Suprapubic skin (tissue), 4 donors: Measurements from ENCODE around the gene JMJD1C. TPM values are rescaled to one million over a fixed set of nuclear protein-coding genes. Genes with fewer than 3 reads are reported as not detected.

Source experiments
- DNase-seq, 2 donors: peaks; one replicate each; pipeline ENCODE4 v3.0.0-alpha.2; 2019; ENCODE audit warnings: low spot score in 2 of 2
- H3K27ac ChIP-seq: fragments of 200-600 bp; sonication (generic); one replicate; pipeline ENCODE4 v1.5.1; 2019
- H3K27me3 ChIP-seq: fragments of 200-600 bp; sonication (generic); one replicate; pipeline ENCODE4 v1.5.1; 2019
- H3K36me3 ChIP-seq: fragments of 200-600 bp; sonication (generic); one replicate; pipeline ENCODE4 v1.5.1; 2019
- H3K4me1 ChIP-seq: fragments of 200-600 bp; sonication (generic); one replicate; pipeline ENCODE4 v1.5.1; 2019
- H3K4me3 ChIP-seq: fragments of 200-600 bp; sonication (generic); one replicate; pipeline ENCODE4 v1.5.1; 2019; ENCODE audit warnings: mild to moderate bottlenecking
- H3K9me3 ChIP-seq: fragments of 200-600 bp; sonication (generic); one replicate; pipeline ENCODE4 v1.5.1; 2019
- CTCF ChIP-seq, 2 donors: fragments of 200-600 bp in 1 of 2; fragments of 450-650 bp in 1 of 2; sonication (generic) in 1 of 2; IDR thresholded peaks; one replicate each; pipeline ENCODE4 v1.5.1; 2016 to 2019; ENCODE audit warnings: antibody characterized with exemption in 2 of 2, mild to moderate bottlenecking in 1 of 2, moderate library complexity in 1 of 2
- EP300 ChIP-seq: sonication (generic); formaldehyde crosslinking; IDR thresholded peaks from one replicate; pipeline ENCODE4 v1.6.1; 2017; ENCODE audit warnings: antibody characterized with exemption
- POLR2A ChIP-seq, 2 donors: fragments of 450-650 bp; IDR thresholded peaks; one replicate each; pipeline ENCODE4 v1.6.1; 2017; ENCODE audit warnings: antibody characterized with exemption in 2 of 2, mild to moderate bottlenecking in 2 of 2, moderate library complexity in 2 of 2
- POLR2AphosphoS5 ChIP-seq, 3 donors: sonication (generic); formaldehyde crosslinking; IDR thresholded peaks; one replicate each; pipeline ENCODE4 v1.6.1; 2017; ENCODE audit warnings: antibody characterized with exemption in 3 of 3
- WGBS: methylation state at CpG from one replicate; pipeline ENCODE4 v1.1.5; 2018; 5-methylcytosine and 5-hydroxymethylcytosine counted together
- total RNA-seq, 4 donors: library from RNA; depleted of rRNA; stranded (reverse); fragments of >200 nt; gene quantifications; one replicate each; pipeline ENCODE4 v1.1.0, GENCODE V29; 2016

Gene JMJD1C
- total RNA-seq, 4 donors from 2014 or later, result 78.6 to 127 (median 97.5) TPM

GRCh38 chr10:63430091-63430998 lies 35.4 kb downstream of the JMJD1C start:
- no peak for TF ChIP-seq EP300
- Histone ChIP-seq H3K27me3 (no peaks in the 10 kb centered on the region), H3K9me3 (no peaks in the 10 kb centered on the region), H3K36me3 (no peaks in the 10 kb centered on the region), H3K27ac (no peak overlapping the region), H3K4me3 (no peak overlapping the region), H3K4me1 (peaks cover 33% of the 10 kb centered on the region)
- WGBS, result 79% methylated on average over 10 of the region's 10 CpGs
- DNase-seq, result no peak

DNA sequence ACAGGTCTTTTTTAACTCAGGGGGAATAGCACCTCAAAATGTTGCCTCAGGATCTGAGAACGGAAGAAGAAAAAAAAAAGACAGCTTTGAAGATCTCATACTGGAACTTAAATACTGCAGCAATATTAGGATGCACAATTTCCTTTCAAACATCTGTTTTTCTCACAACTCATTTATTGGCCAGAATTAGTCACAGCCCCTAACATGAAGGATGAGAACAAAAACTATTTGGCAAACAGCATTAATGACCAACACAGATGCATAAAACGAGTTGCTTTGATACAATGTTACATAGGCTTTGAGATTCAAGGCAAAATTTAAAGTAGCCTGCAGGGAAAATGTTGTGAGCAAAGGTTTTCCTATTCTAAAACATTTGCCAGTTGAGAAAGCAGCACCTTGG lies 36.5 kb downstream of the JMJD1C start:
- H3K4me1 ChIP-seq, result peaks cover 23% of the 10 kb centered on the region
- WGBS, result 26% methylated on average over 2 of the region's 2 CpGs
- H3K9me3 ChIP-seq, result no peaks in the 10 kb centered on the region
- H3K27ac ChIP-seq, result no peak overlapping the region
- DNase-seq, result no peak
- H3K27me3 ChIP-seq, result no peaks in the 10 kb centered on the region
- H3K4me3 ChIP-seq, result no peak overlapping the region
- TF ChIP-seq EP300, result no peak
- TF ChIP-seq POLR2AphosphoS5 (IDR thresholded peaks at IDR 0.05), result no peak
- TF ChIP-seq CTCF (IDR thresholded peaks at IDR 0.05), result no peak
- no peaks in the 10 kb centered on the region for H3K36me3 ChIP-seq

DNA sequence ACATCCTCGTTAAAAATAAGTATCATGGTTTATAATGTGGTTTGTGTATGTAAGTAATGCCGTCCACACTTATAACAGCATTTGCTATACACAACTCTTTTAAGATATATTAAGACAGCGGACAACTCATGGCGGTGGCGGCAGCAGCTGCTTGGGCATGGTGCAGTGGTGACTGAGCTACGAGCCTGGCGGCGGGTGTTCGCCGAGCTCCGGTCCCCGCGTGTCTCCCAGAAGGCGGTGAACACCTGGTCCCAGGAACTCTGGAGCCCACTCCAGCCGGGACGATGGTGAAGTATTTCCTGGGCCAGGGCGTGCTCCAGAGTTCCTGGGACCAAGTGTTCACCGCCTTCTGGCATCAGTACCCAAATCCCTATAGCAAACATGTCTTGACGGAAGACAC lies 38.8 kb downstream of the JMJD1C start:
- Histone ChIP-seq H3K27me3 (no peaks in the 10 kb centered on the region), H3K4me1 (peaks cover 18% of the 10 kb centered on the region), H3K27ac (no peak overlapping the region), H3K9me3 (no peaks in the 10 kb centered on the region), H3K36me3 (no peaks in the 10 kb centered on the region), H3K4me3 (no peak overlapping the region)
- DNase-seq, result no peak
- 97% methylated on average over 18 of the region's 19 CpGs for whole genome bisulfite sequencing
- TF ChIP-seq CTCF (IDR thresholded peaks at IDR 0.05) (no peak), POLR2AphosphoS5 (IDR thresholded peaks at IDR 0.05) (no peak), EP300 (no peak), POLR2A (IDR thresholded peaks at IDR 0.05) (no peak)

DNA sequence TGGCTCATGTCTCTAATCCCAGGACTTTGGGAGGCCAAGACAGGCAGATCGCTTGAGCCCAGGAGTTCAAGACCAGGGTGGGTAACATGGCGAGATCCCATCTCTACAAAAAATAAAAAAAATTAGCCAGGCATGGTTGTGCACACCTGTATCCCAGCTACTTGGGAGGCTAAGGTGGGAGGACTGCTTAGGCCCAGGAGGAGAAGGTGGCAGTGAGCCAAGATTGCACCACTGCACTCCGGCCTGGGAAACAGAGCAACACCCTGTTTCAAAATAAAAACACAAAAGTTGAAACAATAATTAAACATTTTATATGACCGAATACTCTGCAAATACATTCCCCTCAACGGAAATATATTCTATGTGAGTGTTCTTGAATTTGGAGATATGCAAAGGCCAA lies 40.3 kb downstream of the JMJD1C start:
- no peak for TF ChIP-seq POLR2AphosphoS5 (IDR thresholded peaks at IDR 0.05)
- TF ChIP-seq POLR2A (IDR thresholded peaks at IDR 0.05), result no peak
- H3K27ac ChIP-seq, result no peak overlapping the region
- peaks cover 14% of the 10 kb centered on the region for H3K4me1 ChIP-seq
- no peak for DNase-seq
- no peak overlapping the region for H3K4me3 ChIP-seq
- no peaks in the 10 kb centered on the region for H3K27me3 ChIP-seq
- H3K36me3 ChIP-seq, result no peaks in the 10 kb centered on the region
- WGBS, result 90% methylated on average over 5 of the region's 5 CpGs
- no peaks in the 10 kb centered on the region for H3K9me3 ChIP-seq

DNA sequence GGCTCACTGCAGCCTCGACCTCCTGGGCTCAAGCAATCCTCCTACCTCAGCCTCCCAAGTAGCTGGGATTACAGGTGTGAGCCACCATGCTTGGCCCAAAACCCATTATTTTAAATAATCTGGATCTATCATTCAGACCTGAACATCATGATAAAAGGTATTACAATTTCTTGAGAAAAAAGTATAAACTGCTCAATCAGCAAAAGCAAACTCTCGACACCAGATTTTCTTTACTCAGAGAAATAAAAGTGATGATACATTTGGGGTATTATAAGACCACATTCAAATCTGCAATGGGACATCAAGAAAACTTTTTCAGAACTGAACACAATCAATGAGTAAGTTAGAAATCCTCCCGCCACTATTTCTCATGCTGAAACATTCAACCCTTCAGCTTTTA lies 41.2 kb downstream of the JMJD1C start:
- no peaks in the 10 kb centered on the region for H3K9me3 ChIP-seq
- H3K4me3 ChIP-seq, result no peak overlapping the region
- H3K27me3 ChIP-seq, result no peaks in the 10 kb centered on the region
- WGBS, result 98% methylated on average over 3 of the region's 3 CpGs
- peaks cover 5% of the 10 kb centered on the region for H3K4me1 ChIP-seq
- H3K27ac ChIP-seq, result no peak overlapping the region
- TF ChIP-seq POLR2A (IDR thresholded peaks at IDR 0.05), result no peak
- no peak for TF ChIP-seq CTCF (IDR thresholded peaks at IDR 0.05)
- no peak for TF ChIP-seq EP300
- TF ChIP-seq POLR2AphosphoS5 (IDR thresholded peaks at IDR 0.05), result no peak
- no peaks in the 10 kb centered on the region for H3K36me3 ChIP-seq
- DNase-seq, result no peak

- no peak overlapping the region for H3K4me3 ChIP-seq
- DNase-seq, result no peak
- H3K36me3 ChIP-seq, result no peaks in the 10 kb centered on the region
- H3K27me3 ChIP-seq, result no peaks in the 10 kb centered on the region
- no peaks in the 10 kb centered on the region for H3K9me3 ChIP-seq
- no peaks in the 10 kb centered on the region for H3K4me1 ChIP-seq
- WGBS, result 51% methylated on average over 3 of the region's 3 CpGs
- H3K27ac ChIP-seq, result no peak overlapping the region
- no peak for TF ChIP-seq POLR2AphosphoS5 (IDR thresholded peaks at IDR 0.05)
- no peak for TF ChIP-seq EP300
- no peak for TF ChIP-seq POLR2A (IDR thresholded peaks at IDR 0.05)
- no peak for TF ChIP-seq CTCF (IDR thresholded peaks at IDR 0.05)
These were observed 42.3 kb downstream of the JMJD1C start for GRCh38 chr10:63423494-63423893.
